NOMO-1 treated with dmso at 0.1 percent for 144 hours (cell line): ENCODE measurements around the gene DBI.
"Not testable (repeated sequence)": the region's sequence is repeated elsewhere in the genome, so short reads cannot be mapped to it uniquely, and the experiment has no call there.

ENCODE experiments used
- DNase-seq: peaks from one replicate; lab custom pipeline; 2025; ENCODE audit not compliant: unreplicated experiment; lab: John Stamatoyannopoulos, UW

DBI gene

DNA sequence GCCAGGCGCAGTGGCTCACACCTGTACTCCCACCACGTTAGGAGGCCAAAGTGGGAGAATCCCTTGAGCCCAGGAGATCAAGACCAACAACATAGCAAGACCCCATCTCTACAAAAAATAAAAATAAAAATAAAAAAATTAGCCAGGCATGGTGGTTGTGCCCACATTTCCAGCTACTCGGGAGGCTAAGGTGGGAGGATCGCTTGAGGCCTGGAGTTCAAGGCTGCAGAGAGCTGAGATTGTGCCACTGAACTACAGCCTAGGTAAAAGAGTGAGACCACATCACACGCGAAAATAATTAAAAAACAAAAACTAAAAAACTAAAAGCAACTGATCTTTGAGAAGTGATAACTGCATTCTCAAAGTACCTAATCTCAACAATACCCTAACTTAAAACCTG, 2.0 kb upstream of the DBI start:
- DNase-seq = no peak

DNA sequence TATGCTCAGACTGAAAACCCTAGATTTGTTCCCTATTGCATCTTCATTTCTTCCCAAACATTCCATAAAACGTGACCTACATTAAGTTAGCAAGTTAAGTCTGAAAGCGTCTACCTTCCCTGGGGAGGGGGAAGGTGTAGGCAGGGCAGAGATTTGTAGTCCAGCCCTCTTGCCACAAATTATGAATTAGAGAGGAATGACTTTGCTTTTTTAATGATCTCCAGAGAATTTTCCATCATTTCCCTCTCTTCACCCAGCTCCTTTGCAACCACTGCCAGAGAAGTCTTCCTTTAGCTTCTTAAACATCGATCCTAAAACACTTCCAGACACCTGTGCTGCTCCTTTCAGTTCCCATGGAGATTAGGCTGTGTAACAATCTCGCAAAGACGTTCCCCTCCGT, 1.3 kb upstream of the DBI start:
- no peak for DNase-seq

DNA sequence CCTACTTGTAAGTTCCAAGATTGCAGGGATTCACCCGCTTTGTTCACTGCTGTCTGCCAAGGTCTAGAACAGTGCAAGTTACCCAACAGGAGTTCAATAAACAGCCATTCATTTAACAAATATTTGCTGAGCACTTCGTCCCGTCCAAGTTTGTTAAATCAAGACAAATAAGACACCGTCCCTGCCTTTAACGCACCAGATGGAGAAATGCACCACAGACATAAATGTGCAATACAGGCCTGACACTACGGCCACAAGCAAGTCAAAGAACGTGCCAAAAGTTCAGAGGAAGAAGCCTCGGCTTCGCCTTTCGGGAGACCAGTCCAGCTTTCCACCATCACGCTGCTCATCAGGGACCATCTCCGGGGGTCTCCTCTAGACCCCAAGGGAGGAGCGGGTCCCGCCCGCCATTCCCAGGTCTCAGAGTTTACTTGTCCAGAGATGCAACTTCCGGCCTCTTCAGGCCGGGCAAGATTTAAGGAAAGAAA, 572 bp upstream of the DBI start:
- DNase-seq = no peak

DNA sequence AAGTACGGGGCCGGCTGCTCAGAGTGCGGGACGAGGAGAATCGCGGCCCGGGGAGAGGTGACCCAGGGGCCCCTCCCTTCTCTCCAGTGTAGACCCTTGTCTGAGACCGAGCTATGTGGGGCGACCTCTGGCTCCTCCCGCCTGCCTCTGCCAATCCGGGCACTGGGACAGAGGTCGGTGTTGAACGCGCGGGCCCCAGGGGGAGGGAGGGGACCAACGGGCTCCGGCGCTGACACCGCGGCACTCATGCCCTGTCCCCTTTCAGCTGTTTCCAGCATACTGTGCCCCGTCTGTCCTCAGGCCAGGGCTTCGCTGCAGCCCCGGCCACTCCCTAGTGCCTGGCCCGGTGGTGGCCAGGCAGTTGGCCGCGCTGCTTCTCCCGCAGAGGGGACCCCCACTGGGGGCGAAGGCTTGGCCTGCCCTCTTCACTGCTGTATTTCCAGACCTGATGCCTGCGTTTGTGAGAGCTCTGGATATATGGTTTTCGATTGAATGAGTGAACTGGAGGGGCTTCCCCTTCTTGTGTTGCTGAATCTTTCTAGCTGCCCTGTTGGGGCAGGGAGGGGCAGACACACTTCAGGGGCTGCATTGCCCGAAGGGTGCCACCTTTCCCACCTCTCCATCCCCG, 809 bp downstream of the DBI start:
- DNase-seq = peak; percentile 14

DNA sequence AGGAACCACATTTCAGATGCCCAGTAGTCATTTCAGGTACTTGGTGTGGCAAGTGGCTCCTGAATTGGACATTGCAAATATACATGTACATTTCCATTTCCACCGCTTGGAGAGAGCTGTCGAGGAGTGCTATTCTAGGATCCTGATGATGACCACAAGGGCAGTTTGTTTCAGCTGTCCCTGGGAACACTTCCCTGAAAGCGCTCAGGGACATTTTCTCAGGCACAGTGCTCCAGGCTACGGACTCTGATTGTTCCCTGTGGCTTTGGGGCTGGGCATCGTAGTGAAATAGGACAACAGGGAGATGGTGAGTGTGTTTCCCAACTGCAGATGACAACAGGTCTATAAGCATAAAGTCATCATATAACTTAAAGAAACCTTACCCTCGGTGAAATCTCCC, 3.1 kb downstream of the DBI start:
- no peak for DNase-seq

DNA sequence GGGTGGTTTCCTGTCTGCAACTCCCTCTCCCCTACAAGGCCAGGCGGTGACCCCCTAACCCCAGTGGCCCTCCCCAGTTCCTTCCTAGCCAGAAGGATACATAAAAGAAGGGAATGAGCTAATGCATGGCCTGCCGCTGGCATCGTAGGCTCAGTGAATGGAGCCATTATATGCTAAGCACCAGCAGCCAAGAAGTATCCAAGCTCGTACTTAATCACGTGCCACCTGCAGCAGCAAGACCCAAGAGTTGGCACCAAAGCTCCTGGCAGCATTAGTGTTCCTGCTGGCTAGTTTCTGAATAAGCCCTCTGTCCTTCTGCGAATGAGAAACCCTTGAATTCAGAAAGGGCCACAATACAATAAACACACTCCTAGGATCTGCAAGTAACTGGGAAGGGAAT, 4.3 kb downstream of the DBI start:
- no peak for DNase-seq

DNA sequence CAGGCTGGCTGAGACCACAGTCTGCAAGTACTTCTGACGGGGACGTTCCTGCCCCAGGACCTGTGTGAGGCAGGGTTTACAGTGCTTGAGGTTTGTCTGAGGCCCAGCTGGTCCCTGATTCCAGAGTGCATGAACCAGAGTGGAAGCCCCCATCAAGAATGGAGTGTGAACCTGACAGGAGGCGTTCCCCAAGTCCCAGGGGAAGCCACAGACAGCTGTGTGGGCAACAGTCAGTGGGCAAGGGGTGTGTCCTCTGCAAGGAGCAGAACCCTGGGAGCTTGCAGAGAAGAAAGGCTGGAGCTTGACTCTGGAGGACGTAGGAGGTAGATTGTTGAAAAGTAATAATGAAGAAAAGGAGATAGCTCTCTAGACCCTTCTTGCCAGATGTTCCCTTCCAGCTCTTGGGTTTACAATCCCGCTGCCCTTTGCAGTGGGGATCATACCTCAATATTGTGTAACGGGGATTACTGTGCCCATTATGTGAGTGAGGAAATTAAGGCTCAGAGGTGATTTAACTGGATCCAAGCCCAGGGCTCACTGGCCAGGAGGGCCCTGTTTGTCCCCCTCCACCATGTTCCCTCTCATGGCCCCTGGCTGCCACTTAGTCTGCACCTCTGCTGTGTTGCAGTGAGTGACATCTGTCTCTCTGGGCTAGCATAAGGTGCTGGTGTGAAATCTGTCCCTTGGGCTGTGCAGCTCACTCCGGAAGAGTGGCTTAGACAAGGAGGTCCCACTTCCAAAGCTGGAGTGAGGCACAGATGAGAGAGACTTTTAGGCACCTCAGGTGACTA, 6.2 kb downstream of the DBI start:
- DNase-seq = no peak

DNA sequence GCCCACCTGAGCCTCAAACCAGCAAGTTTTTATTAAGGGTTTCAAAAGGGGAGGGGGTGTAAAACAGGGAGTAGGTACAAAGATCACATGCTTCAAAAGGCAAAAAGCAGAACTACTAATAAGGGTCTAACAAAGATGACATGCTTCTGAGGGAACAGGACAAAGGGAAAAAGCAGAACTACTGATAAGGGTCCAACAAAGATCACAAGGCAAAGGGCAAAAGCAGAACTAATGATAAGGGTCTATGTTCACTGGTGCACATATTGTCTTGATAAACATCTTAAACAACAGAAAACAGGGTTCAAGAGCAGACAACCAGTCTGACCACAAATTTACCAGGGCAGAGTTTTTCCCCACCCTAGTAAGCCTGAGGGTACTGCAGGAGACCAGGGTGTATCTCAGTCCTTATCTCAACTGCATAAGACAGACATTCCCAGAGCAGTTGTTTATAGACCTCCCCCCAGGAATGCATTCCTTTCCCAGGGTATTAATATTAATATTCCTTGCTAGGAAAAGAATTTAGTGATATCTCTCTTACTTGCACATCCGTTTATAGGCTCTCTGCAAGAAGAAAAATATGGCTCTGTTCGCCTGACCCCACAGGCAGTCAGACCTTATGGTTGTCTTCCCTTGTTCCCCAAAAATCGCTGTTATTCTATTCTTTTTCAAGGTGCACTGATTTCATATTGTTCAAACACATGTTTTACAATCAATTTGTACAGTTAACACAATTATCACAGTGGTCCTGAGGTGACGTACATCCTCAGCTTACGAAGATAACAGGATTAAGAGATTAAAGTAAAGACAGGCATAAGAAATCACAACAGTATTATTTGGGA, 7.3 kb downstream of the DBI start:
- DNase-seq = not testable (repeated sequence)

DNA sequence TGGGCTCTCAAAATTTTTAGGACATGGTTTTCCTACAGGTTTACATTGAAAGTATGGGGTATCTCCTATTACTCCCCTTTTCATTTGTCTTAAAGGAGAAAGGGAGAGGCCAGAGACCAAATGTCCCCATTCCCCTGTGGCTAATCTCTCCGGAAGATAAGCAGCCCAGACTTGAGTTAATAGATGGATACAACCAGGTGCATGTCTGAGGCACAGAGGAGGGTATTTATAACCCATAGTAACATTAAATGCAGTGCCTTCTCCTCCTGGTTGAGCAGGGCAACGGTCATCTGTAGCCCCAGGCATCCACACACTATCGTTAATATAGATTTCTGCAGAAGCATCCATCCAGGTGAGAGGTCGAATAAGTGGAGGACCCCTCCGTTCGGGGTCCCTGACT, 9.6 kb downstream of the DBI start:
- DNase-seq = not testable (repeated sequence)

DNA sequence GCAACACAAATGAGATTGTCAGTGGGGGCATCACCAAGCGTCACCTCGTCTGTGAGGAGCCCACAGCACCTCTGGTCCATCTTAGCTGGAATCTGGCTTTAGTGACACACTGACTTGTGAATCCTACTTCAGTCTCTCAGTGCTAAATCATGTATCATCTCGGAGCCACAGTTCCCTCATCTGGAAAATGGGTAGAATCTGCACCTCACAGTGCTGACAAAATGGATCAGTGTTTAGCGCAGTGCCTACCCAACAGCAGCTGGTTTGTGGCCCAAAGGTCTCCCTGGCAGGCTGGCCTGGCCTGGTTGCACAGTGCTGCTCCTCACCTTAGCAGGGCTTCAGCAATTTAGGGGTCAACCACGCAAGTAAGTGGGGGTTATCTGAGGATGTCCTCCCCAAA, 10.0 kb downstream of the DBI start:
- DNase-seq = no peak

DNA sequence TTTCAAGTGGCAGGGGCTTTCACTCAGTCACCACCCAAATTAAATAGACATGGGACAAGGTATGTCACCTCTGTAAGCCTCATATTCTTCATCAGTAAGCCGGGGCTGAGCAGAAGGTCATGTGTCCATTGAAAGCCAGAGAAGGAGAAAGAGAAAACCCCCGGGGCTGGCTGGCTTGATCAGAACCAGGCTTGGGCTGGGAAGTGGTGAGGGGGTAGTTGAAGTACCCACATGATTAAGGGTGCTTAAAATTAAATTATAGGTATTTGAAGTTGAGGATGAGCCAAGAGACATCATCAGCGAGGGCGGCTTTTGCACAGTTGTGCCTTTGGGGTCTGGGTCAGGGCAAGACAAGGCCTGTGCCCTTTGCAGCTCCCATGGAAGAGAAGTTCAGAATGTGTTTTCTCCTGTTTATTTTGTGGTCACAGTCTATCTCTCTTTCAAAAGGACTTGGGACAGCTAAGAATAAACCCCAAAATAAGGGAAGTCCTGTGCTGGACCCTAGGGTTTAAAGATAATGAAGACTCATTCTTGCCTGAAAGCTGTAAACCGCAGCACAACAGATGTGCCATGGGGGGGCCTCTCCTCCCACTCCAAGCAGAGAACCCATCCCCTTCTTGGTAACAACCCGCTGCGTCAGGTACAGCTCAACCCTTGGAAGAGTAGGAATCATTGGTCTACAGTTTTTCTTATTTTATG, 10.7 kb downstream of the DBI start:
- DNase-seq = no peak

DNA sequence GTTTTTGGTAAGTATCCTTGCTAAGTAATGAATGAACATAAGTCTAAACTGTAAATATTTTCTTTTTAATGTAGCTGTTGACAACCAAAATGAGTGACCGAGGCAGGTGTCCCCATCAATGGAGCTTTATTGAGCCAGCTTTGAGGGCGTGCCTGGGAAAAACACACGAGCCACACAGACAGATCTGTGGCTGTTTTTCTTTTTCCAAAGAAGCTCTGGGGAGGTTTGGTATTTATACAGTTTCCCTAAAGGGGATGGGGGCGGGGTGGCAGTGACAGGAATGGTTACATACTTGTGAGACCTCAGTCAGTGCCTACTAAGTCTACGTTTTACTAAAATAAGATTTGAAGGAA, 11.2 kb downstream of the DBI start:
- DNase-seq = no peak

DNA sequence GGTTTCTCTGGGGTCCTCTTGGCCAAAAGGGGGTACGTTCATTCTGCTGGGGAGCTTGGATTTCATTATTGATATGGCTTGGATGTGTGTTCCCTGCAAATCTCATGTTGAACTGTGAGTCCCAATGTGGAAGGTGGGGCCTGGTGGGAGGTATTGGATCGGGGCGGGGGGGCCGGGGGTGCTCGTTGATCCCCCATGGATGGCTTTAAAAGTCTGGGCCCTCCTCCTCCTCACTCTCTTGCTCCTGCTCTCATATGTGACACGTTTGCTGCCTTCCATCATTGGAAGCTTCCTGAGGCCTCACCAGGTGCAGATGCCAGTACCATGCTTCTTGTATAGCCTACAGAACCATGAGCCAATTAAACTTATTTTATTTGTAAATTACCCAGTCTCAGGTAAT, 11.8 kb downstream of the DBI start:
- DNase-seq = no peak

DNA sequence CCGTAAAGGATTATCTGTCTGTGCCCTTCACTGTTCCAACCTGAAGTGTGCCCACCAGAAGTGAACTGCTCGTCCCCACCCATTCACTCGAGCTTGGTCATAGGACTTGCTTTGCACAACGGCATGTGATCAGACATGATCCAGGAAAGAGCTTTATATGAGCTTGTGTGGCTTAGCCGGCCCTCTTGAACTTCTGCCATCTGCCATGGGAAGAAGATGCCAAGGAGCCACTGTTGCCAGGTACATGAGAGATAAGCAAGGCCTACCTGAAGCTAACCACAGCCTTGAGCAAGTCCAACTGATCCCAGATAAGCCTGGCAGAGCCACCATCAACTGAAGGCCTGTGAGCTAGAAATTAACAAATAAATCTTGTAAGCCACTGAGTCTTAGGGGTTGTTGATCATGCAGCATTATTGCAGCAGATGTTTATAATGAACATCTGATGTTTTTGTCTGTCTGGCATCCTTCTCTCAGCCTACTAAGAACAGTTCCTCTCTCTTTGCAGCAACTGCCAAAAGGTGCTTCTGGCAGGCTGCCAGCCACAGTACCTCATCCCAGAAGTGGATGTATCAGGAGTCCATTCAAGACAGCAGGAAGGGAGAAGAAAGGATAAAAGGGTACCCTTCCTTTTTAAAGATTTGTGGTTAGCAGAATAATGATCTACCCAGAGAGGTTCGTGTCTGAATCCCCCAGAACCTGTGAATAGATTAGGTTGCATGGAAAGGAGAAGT, 16.8 kb downstream of the DBI start:
- DNase-seq = no peak

DNA sequence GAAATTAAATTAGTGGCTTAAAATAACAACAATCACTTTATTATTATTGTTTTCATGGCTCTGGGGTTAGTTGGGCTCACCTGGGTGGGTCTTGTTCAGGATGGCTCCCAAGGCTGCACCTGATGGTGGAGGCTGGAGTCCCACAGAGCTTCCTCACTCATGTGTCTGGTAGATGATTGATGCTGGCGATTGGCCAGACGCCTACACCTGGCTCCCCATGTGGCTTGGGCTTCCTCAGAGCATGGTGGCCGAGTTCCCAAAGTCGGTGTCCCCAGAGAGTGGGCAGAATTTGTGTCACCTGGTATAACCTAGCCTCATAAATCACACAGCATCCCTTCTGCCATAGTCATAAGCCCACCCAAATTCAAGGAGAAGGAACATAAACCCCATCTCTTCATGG, 18.2 kb downstream of the DBI start:
- no peak for DNase-seq

DNA sequence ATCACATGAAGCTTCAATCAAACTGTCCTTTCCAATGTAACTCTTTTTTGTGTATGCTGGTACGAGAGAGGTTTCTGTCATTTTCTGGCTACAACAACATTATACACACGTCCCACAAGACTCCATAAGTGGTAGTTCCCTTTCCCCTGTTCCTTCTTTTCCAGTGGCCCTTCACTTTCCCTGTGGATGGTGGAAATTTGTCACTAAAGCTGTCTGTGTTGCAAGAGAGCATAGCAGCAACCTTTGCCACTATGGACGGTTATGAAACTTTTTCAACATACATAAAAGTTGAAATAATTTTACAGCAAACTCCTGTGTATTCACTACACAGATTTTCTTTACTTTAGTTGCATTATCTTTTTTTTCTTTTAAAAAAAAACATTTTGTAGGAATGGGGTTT, 18.7 kb downstream of the DBI start:
- DNase-seq = no peak

DNA sequence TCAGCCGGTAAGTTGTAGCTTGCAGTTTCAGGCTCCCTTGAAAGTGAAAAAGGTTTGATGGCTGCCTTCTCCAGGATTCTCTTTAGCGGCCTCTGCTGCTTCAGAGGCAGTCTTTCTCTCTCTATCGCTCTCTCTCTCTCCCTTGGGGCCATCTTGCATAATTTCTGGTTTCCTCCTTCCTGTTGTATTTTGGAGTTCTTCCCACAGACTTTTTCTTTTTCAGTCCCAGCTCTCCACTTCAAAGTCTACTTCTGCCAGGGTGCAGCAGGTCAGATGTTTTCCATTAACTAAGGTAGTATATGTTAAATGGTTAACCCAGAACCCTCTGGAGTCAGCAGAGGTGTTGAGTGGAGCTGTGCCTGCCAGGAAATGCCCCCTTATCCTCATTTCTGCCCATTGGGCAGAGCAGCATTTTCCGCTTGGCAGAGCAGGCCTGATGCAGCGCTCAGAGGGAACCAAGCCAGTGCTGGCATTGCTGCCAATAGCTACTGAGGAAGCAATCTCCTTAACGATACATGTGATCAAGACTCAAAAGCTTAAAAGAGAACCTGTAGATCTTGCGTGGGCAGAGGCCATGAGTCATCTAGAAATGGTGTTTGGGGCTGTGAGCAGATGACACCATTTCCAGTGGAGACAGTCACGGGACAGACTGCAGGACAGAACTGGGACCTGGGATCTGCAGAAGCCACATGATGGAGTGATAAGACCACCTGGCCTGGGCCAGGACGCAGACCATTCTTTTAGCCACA, 20.8 kb downstream of the DBI start:
- DNase-seq = peak; percentile 36

DNA sequence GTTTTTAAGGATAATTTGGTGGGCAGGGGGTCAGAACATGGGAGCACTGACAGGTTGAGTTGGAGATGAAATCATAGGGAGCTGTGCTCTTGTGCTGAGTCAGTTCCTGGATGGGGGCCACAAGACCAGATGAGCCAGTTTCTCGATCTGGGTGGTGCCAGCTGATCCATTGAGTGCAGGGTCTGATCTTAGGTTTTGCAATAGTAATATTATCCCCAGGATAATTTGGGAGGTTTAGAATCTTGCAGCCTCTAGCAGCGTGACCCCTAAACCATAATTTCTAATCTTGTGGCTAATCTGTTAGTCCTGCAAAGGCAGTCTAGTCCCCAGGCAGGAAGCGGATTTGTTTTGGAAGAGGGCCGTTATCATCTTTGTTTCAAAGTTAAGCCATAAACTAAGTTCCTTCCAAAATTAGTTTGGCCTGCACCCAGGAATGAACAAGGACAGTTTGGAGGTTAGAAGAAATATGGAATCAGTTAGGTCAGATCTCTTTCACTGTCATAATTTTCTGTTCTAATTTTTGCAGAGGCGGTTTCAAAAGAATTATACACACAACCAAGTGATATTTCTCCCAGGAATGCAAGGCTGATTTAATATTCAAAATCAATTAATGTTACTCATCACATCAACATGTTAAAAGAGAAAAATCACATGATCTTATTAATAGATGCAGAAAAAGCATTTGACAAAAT, 23.0 kb downstream of the DBI start:
- DNase-seq = no peak

DNA sequence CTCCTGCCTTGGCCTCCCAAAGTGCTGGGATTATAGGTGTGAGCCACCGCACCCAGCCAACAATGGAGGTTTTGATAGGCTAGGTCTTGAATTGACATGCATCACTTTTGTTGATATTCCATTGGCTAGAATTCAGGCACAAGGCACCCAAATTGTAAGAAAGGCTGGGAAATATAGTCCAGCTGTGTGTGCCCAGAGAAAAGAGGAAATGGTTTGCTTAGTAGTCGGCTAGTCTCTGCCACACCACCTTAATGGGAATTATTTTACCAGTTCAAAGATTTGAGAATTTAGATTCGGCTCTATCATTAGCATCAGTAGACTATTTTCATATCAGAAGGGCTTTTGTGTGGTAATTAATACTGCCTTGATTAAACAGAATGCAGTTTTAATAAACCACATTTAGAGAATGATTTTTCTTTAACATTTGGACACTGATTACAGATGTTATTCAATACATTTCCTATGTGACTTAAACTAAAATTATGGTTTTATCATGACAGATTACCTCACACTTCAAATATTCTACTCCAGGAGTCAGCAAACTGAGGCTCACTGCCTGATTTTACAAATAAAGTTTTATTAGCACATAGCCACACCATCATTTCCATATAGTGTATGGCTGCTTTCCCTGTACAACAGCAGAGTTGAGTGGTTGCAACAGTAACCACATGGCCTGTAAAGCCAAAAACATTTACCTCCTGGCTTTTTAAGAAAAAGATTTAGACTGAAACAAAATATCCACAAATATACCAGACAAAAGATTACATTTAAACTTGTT, 27.4 kb downstream of the DBI start:
- DNase-seq = no peak
